ENCODE results near the gene YTHDF2.
A peak's percentile ranks its signal among the peaks of the same experiment; 100 is the strongest.
"Not testable (repeated sequence)": the region's sequence is repeated elsewhere in the genome, so short reads cannot be mapped to it uniquely, and the experiment has no call there.

YTHDF2 gene

GRCh38 chr1:28736450-28737306 is at the start of gene YTHDF2:
Gene YTHDF2, plus strand, starts transcription at chr1:28736940. Its CDS starts 181 bp downstream, at chr1:28737121.
- peak; percentile 99 for DNase-seq

- DNase-seq, result not testable (repeated sequence)
Measured at GRCh38 chr1:28691627-28692026, 45.1 kb upstream of the YTHDF2 start.

GRCh38 chr1:28703629-28704028 is 33.1 kb upstream of the YTHDF2 start:
- no peak for DNase-seq

GRCh38 chr1:28716336-28716735 is 20.4 kb upstream of the YTHDF2 start:
- no peak for DNase-seq

- DNase-seq, result no peak
Measured at GRCh38 chr1:28718166-28718565, 18.6 kb upstream of the YTHDF2 start.

GRCh38 chr1:28718586-28719331 is 18.0 kb upstream of the YTHDF2 start:
- DNase-seq, result no peak

- DNase-seq, result no peak
Measured at GRCh38 chr1:28719332-28719619, 17.5 kb upstream of the YTHDF2 start.

- DNase-seq, result no peak
Measured at GRCh38 chr1:28720376-28720775, 16.4 kb upstream of the YTHDF2 start.

- not testable (repeated sequence) for DNase-seq
Measured at GRCh38 chr1:28721927-28722326, 14.8 kb upstream of the YTHDF2 start.

GRCh38 chr1:28725365-28725764 is 11.4 kb upstream of the YTHDF2 start:
- not testable (repeated sequence) for DNase-seq

- DNase-seq, result no peak
Measured at GRCh38 chr1:28735961-28736449, 735 bp upstream of the YTHDF2 start.

GRCh38 chr1:28737307-28738132 is 780 bp downstream of the YTHDF2 start:
- peak; percentile 60 for DNase-seq

- no peak for DNase-seq
Measured at GRCh38 chr1:28740118-28740517, 3.4 kb downstream of the YTHDF2 start.

- DNase-seq, result no peak
Measured at GRCh38 chr1:28744184-28744583, 7.4 kb downstream of the YTHDF2 start.

- DNase-seq, result no peak
Measured at GRCh38 chr1:28745653-28746173, 9.0 kb downstream of the YTHDF2 start.

- DNase-seq, result no peak
Measured at GRCh38 chr1:28750330-28750729, 13.6 kb downstream of the YTHDF2 start.

GRCh38 chr1:28750771-28751294 is 14.1 kb downstream of the YTHDF2 start:
- not testable (repeated sequence) for DNase-seq

GRCh38 chr1:28751315-28752060 is 14.7 kb downstream of the YTHDF2 start:
- no peak for DNase-seq

GRCh38 chr1:28755701-28756100 is 19.0 kb downstream of the YTHDF2 start:
- no peak for DNase-seq

- no peak for DNase-seq
Measured at GRCh38 chr1:28756846-28757245, 20.1 kb downstream of the YTHDF2 start.

GRCh38 chr1:28758420-28758819 is 21.7 kb downstream of the YTHDF2 start:
- DNase-seq, result no peak

- DNase-seq, result no peak
Measured at GRCh38 chr1:28759257-28759656, 22.5 kb downstream of the YTHDF2 start.

Measured in activated CD4-positive, alpha-beta T cell treated with anti-CD3 and anti-CD28 coated beads for 48 hours (primary cell).